PFSK-1 (cell line): ENCODE results near the gene PPP2R5C.

Experiments used
- FOXP2 ChIP-seq: optimal IDR thresholded peaks from 2 replicates; pipeline ENCODE3; 2011; ENCODE audit warnings: borderline replicate concordance, control low read depth, inconsistent platforms; ENCODE audit not compliant: insufficient read depth; ENCODE audit errors: extremely low read length, extremely low read depth
- POLR2AphosphoS5 ChIP-seq: IDR thresholded peaks from 2 replicates; pipeline ENCODE4 v1.6.1; 2012; ENCODE audit warnings: low read depth, mild to moderate bottlenecking, control low read depth, low read length, moderate library complexity
- SIN3A ChIP-seq: IDR thresholded peaks from 2 replicates; pipeline ENCODE4 v1.6.1; 2012; ENCODE audit warnings: mild to moderate bottlenecking, low read length, moderate library complexity, borderline replicate concordance; ENCODE audit not compliant: insufficient read depth
- TAF1 ChIP-seq: IDR thresholded peaks from 2 replicates; pipeline ENCODE4 v1.6.1; 2012; ENCODE audit warnings: low read length, control low read depth, borderline replicate concordance; ENCODE audit not compliant: insufficient read depth
- TF ChIP-seq, protein P1 (sequence below), 2 experiments: IDR thresholded peaks; 2 replicates each; pipeline versions ENCODE4 v1.6.1 to v1.8.0; 2011 to 2012; ENCODE audit warnings: low read depth in 2 of 2, low read length in 2 of 2, control low read depth in 1 of 2, inconsistent platforms in 1 of 2, mild to moderate bottlenecking in 1 of 2, moderate library complexity in 1 of 2; ENCODE audit not compliant: insufficient read depth in 1 of 2

PPP2R5C gene

DNA sequence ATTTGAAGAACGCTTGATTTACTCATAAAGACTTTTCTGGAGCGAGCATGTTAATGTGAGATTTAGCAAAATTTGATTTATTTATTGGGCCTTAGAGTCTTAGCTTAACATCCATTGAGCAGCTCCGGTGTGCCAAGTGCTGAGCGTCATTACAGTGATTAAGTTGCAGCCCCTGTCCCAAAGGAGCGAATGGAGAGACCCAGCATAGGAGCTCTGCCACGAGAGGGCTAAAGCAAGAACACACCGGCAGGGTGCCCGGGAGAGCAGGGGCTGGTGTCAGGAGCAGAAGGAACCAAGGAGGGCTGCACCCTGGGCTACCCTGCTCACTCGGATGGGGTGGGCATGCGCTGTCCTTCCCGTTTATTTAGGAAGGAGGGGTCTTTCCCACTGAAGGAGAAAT, 50.6 kb downstream of the PPP2R5C start:
- TF ChIP-seq, protein P1, sequence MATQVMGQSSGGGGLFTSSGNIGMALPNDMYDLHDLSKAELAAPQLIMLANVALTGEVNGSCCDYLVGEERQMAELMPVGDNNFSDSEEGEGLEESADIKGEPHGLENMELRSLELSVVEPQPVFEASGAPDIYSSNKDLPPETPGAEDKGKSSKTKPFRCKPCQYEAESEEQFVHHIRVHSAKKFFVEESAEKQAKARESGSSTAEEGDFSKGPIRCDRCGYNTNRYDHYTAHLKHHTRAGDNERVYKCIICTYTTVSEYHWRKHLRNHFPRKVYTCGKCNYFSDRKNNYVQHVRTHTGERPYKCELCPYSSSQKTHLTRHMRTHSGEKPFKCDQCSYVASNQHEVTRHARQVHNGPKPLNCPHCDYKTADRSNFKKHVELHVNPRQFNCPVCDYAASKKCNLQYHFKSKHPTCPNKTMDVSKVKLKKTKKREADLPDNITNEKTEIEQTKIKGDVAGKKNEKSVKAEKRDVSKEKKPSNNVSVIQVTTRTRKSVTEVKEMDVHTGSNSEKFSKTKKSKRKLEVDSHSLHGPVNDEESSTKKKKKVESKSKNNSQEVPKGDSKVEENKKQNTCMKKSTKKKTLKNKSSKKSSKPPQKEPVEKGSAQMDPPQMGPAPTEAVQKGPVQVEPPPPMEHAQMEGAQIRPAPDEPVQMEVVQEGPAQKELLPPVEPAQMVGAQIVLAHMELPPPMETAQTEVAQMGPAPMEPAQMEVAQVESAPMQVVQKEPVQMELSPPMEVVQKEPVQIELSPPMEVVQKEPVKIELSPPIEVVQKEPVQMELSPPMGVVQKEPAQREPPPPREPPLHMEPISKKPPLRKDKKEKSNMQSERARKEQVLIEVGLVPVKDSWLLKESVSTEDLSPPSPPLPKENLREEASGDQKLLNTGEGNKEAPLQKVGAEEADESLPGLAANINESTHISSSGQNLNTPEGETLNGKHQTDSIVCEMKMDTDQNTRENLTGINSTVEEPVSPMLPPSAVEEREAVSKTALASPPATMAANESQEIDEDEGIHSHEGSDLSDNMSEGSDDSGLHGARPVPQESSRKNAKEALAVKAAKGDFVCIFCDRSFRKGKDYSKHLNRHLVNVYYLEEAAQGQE (IDR thresholded peaks at IDR 0.05; ENCODE audit: insufficient read depth in 1 of 2, low read depth in 2 of 2, low read length in 2 of 2), result no peak
- no peak for TF ChIP-seq POLR2AphosphoS5
- no peak for TF ChIP-seq FOXP2

DNA sequence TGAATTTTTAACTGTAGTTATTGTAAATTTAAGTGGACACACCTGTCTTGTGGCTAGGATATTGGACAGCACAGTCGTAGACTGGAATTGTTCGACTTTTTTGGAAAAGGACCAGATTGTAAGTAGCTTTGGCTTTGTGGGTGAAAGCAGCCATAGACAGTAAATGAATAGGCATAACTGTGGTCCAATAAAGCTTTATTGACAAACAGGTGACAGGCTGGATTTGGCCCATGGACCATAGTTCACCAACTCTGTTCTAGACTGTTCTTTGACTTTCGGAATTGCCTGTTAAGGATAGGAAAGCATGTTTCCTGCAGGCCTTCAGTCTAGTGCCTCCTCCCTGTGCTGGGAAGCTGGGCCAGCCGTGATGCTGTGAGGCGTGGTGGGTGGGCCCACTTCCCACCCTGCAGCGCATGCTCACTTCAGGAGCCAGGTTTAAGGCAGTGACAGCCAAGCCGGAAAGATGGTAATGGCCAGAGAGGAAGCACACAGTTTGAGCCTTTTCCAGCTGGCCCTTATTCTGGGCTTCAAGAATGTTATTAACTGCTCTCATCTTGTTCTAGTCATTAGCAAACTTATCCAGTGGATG, 51.8 kb downstream of the PPP2R5C start:
- TF ChIP-seq FOXP2 (peak; percentile 28), POLR2AphosphoS5 (no peak), SIN3A (no peak)

GRCh38 chr14:101813833-101814232, 52.3 kb downstream of the PPP2R5C start:
- no peak for TF ChIP-seq POLR2AphosphoS5
- TF ChIP-seq, protein P1 (IDR thresholded peaks at IDR 0.05; ENCODE audit: insufficient read depth in 1 of 2, low read depth in 2 of 2, low read length in 2 of 2), result no peak
- TF ChIP-seq SIN3A, result no peak
- no peak for TF ChIP-seq TAF1
- no peak for TF ChIP-seq FOXP2

DNA sequence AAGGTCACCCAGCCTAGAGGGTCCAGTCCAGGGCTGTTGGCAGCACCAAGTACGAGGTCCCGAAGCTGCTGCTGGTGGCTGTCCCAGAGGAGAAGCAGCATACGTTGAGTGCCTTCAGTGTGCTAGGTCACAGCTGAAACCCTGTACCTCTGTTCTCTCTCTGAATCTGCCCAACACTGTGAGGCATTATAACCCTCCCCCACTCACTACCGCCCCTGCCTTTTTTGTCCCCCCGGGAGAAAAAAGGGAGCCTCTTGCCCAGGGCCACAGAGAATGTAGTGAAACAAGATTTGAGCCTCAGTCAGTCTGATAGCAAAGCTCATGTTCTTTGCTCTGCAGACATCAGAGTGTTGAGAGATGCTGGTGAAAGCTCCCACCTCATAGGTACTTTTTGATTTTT, 53.4 kb downstream of the PPP2R5C start:
- TF ChIP-seq FOXP2 (no peak), TAF1 (no peak), SIN3A (no peak), POLR2AphosphoS5 (no peak)
- TF ChIP-seq, protein P1 (IDR thresholded peaks at IDR 0.05; ENCODE audit: insufficient read depth in 1 of 2, low read depth in 2 of 2, low read length in 2 of 2), result no peak

GRCh38 chr14:101815994-101816393, 54.5 kb downstream of the PPP2R5C start:
- TF ChIP-seq, protein P1 (IDR thresholded peaks at IDR 0.05; ENCODE audit: insufficient read depth in 1 of 2, low read depth in 2 of 2, low read length in 2 of 2), result no peak
- TF ChIP-seq POLR2AphosphoS5 (no peak), FOXP2 (no peak), TAF1 (no peak), SIN3A (no peak)
